Measurements from ENCODE around the gene RCN2. TPM values are rescaled to one million over a fixed set of nuclear protein-coding genes. Genes with fewer than 3 reads are reported as not detected.

Gene RCN2
- total and polyA plus RNA-seq, 9 donors, result 51.2 to 131 (median 105) TPM

DNA sequence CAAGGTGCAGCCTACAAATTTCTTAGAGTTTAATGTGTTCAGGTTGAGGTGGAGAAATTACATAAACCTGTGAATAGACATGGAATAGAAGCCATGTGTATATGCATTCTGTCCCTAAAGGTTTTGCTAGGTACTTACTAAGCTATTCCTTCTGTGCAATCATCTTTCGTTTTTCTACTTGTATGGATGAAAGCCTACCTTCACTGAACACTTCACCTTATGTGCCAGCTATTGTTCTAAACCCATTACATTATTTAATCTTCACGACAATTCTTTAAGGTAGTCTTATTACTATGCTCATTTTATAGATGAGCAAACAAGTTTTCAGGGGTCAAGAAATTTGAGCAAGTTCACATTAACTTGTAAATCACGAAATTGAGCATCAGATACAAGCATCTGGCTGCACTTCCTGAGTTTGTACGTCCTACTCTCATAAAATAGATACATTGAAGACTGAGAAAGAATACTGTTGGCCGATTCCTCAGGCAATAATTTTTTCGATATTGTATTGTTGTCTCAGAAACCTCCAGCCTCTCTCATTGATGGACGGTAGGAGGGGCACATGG lies 635 bp upstream of the RCN2 start:
- H3K36me3 ChIP-seq (ENCODE audit: control insufficient read depth, insufficient read depth, low read length), result peaks cover 10% of the 10 kb centered on the region
- DNase-seq, result no peak
- peaks cover 2% of the 10 kb centered on the region for H3K4me1 ChIP-seq (ENCODE audit: control insufficient read depth, insufficient read depth, low read length)
- H3K27ac ChIP-seq (ENCODE audit: low read length), result peak overlapping the region; percentile 78
- H3K27me3 ChIP-seq (ENCODE audit: control insufficient read depth, insufficient read depth, low read length), result no peaks in the 10 kb centered on the region
- peak overlapping the region; percentile 72 for H3K4me3 ChIP-seq (ENCODE audit: low read length)
- H3K9me3 ChIP-seq (replicated peaks; ENCODE audit: control insufficient read depth, low read depth, low read length), result no peaks in the 10 kb centered on the region
- no CpG with 5 or more reads among the region's 7 CpGs for WGBS (ENCODE audit: insufficient coverage)

DNA sequence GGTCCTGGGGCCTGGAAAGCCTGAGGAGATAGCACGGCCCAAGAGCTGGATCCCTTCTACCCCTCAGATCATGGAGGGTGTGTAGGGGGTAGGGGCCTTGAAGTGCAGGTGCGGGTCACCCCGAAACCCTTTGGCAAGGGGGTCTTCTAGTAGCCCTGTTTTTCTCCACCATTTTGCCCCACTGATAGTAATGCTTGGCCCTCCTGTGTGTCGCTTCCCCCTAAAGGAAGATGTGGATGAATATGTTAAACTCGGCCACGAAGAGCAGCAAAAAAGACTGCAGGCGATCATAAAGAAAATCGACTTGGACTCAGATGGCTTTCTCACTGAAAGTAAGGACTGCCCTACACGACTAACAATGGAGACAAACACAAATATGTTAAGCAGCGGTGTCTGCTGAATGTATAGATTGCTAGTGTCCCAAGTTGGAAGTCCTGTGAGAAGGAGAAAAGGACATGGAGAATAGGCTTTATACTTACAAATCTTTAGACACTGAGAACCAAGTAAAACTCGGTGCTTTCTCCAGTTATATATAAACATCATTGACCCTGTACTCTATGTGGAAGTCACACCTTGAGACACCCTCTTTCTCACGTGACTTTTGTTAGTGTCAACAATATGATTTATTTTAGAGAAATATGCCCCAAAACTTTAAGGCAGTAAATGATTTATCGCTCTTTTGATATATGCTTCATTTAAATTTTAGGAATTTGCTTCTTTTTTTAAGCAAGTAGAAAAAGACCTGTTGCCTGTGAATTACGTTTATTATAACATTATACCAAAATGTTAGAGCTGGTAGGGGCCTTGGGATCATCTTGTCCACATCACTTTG lies 802 bp downstream of the RCN2 start:
- Histone ChIP-seq H3K27ac (ENCODE audit: low read length) (peak overlapping the region; percentile 49), H3K4me1 (ENCODE audit: control insufficient read depth, insufficient read depth, low read length) (peaks cover 2% of the 10 kb centered on the region), H3K9me3 (replicated peaks; ENCODE audit: control insufficient read depth, low read depth, low read length) (no peaks in the 10 kb centered on the region), H3K27me3 (ENCODE audit: control insufficient read depth, insufficient read depth, low read length) (no peaks in the 10 kb centered on the region), H3K4me3 (ENCODE audit: low read length) (peak overlapping the region; percentile 67), H3K36me3 (ENCODE audit: control insufficient read depth, insufficient read depth, low read length) (peaks cover 18% of the 10 kb centered on the region)
- no CpG with 5 or more reads among the region's 14 CpGs for WGBS (ENCODE audit: insufficient coverage)
- peak; percentile 36 for DNase-seq

DNA sequence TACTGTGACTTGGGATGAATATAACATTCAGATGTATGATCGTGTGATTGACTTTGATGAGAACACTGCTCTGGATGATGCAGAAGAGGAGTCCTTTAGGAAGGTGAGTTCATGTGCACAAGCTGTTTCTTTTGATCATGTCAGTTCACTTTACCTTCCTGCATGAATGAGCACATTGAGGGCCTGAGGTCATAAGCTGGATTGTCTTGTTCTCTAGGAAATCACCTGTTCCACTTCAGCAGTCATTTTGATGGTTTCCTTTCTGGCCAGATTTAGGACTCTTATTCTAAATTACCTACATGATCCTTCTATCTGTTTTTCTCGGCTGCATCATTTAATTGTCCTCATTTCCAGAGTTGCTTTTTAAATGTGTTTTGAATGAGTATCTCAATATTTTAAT lies 4.1 kb downstream of the RCN2 start:
- no peak overlapping the region for H3K27ac ChIP-seq (ENCODE audit: low read length)
- DNase-seq, result no peak
- H3K4me3 ChIP-seq (ENCODE audit: low read length), result no peak overlapping the region
- 100% methylated on average over 1 of the region's 2 CpGs for WGBS (ENCODE audit: insufficient coverage)
- peaks cover 2% of the 10 kb centered on the region for H3K4me1 ChIP-seq (ENCODE audit: control insufficient read depth, insufficient read depth, low read length)
- no peaks in the 10 kb centered on the region for H3K9me3 ChIP-seq (replicated peaks; ENCODE audit: control insufficient read depth, low read depth, low read length)
- peaks cover 25% of the 10 kb centered on the region for H3K36me3 ChIP-seq (ENCODE audit: control insufficient read depth, insufficient read depth, low read length)
- H3K27me3 ChIP-seq (ENCODE audit: control insufficient read depth, insufficient read depth, low read length), result no peaks in the 10 kb centered on the region

DNA sequence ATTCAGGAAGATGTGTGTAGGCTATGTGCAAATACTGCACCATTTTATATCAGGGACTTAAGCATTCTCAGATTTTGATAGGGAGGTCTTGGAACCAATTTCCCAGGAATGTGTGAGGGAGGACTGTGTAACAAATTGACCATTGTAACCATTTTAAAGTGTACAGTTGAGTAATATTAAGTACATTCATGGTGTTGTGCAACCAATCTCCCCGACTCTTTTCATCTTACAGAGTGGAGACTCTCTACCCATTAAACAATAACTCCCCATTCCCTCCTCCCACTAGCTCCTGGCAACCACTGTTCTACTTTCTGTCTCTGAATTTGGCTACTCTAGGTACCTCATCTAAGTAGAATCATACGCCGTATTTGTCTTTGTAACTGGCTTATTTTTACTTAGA lies 5.1 kb downstream of the RCN2 start:
- no peak for DNase-seq
- Histone ChIP-seq H3K36me3 (ENCODE audit: control insufficient read depth, insufficient read depth, low read length) (peaks cover 25% of the 10 kb centered on the region), H3K4me3 (ENCODE audit: low read length) (no peak overlapping the region), H3K4me1 (ENCODE audit: control insufficient read depth, insufficient read depth, low read length) (peaks cover 2% of the 10 kb centered on the region), H3K27me3 (ENCODE audit: control insufficient read depth, insufficient read depth, low read length) (no peaks in the 10 kb centered on the region), H3K9me3 (replicated peaks; ENCODE audit: control insufficient read depth, low read depth, low read length) (no peaks in the 10 kb centered on the region), H3K27ac (ENCODE audit: low read length) (no peak overlapping the region)
- WGBS (ENCODE audit: insufficient coverage), result no CpG with 5 or more reads among the region's 3 CpGs

DNA sequence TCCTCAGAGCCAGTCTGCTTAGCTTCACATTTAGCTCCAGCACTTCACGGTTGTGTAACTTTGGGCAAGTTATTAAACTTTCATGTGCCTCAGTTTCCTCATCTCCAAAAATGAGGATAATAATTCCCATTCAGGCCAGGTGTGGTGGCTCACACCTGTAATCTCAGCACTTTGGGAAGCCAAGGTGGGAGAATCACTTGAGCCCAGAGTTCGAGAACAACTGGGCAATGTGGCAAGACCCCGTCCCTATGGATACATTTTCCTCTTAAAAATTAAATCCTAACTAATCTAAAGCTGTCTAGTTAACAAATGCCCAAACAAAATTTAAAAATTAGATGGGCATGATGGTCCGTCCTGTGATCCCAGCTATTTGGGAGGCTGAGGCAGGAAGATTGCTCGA lies 7.2 kb downstream of the RCN2 start:
- no CpG with 5 or more reads among the region's 5 CpGs for WGBS (ENCODE audit: insufficient coverage)
- H3K36me3 ChIP-seq (ENCODE audit: control insufficient read depth, insufficient read depth, low read length), result peaks cover 25% of the 10 kb centered on the region
- H3K27me3 ChIP-seq (ENCODE audit: control insufficient read depth, insufficient read depth, low read length), result no peaks in the 10 kb centered on the region
- no peak overlapping the region for H3K4me3 ChIP-seq (ENCODE audit: low read length)
- H3K4me1 ChIP-seq (ENCODE audit: control insufficient read depth, insufficient read depth, low read length), result no peaks in the 10 kb centered on the region
- H3K27ac ChIP-seq (ENCODE audit: low read length), result no peak overlapping the region
- no peaks in the 10 kb centered on the region for H3K9me3 ChIP-seq (replicated peaks; ENCODE audit: control insufficient read depth, low read depth, low read length)
- no peak for DNase-seq

DNA sequence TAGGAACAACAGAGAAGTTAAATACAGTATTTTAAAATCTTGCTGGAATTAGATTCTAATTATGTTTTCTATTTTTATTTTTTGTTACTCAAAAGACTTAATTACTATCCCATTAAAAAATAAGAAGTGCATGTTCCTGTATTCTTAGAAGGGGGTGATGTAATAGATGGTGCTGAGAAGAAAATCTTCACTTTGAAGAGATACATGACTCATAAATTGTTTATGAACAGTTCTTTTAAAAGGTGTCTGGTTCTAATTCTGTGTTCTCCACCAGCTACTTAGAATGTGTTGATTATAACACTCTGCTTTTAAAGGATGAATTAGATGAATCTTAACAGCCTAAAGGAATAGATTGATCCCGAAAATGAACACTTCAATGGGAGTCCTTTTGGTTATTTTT lies 8.2 kb downstream of the RCN2 start:
- no CpG with 5 or more reads among the region's 1 CpG for WGBS (ENCODE audit: insufficient coverage)
- Histone ChIP-seq H3K4me1 (ENCODE audit: control insufficient read depth, insufficient read depth, low read length) (no peaks in the 10 kb centered on the region), H3K4me3 (ENCODE audit: low read length) (no peak overlapping the region), H3K9me3 (replicated peaks; ENCODE audit: control insufficient read depth, low read depth, low read length) (no peaks in the 10 kb centered on the region), H3K36me3 (ENCODE audit: control insufficient read depth, insufficient read depth, low read length) (peaks cover 22% of the 10 kb centered on the region), H3K27me3 (ENCODE audit: control insufficient read depth, insufficient read depth, low read length) (no peaks in the 10 kb centered on the region), H3K27ac (ENCODE audit: low read length) (no peak overlapping the region)
- no peak for DNase-seq

DNA sequence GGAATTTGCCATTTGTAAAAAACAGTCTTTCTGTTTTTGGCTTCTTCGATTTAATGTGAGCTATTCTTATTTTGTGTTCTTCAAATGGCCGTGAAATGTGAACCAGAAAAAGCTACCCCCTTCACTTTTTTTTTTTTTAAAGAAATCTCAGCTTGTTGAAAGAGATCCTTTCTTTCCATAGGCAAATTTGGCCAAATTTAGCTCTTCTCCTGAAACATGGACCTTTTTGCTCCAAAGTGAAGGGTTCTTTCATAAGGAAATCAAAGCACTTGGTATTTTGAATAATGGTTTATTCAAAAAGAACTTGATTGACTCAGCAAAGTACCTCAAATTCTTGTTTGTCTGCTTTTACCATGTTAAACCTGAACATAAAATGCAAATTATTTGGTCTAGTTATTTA lies 10.1 kb downstream of the RCN2 start:
- Histone ChIP-seq H3K27ac (ENCODE audit: low read length) (no peak overlapping the region), H3K27me3 (ENCODE audit: control insufficient read depth, insufficient read depth, low read length) (no peaks in the 10 kb centered on the region), H3K36me3 (ENCODE audit: control insufficient read depth, insufficient read depth, low read length) (peaks cover 12% of the 10 kb centered on the region), H3K4me1 (ENCODE audit: control insufficient read depth, insufficient read depth, low read length) (no peaks in the 10 kb centered on the region), H3K4me3 (ENCODE audit: low read length) (no peak overlapping the region), H3K9me3 (replicated peaks; ENCODE audit: control insufficient read depth, low read depth, low read length) (no peaks in the 10 kb centered on the region)
- DNase-seq, result no peak
- WGBS (ENCODE audit: insufficient coverage), result 20% methylated on average over 1 of the region's 2 CpGs

GRCh38 chr15:76942331-76942730 lies 10.8 kb downstream of the RCN2 start:
- no peaks in the 10 kb centered on the region for H3K4me1 ChIP-seq (ENCODE audit: control insufficient read depth, insufficient read depth, low read length)
- peaks cover 10% of the 10 kb centered on the region for H3K36me3 ChIP-seq (ENCODE audit: control insufficient read depth, insufficient read depth, low read length)
- H3K27ac ChIP-seq (ENCODE audit: low read length), result no peak overlapping the region
- no peaks in the 10 kb centered on the region for H3K9me3 ChIP-seq (replicated peaks; ENCODE audit: control insufficient read depth, low read depth, low read length)
- no peaks in the 10 kb centered on the region for H3K27me3 ChIP-seq (ENCODE audit: control insufficient read depth, insufficient read depth, low read length)
- H3K4me3 ChIP-seq (ENCODE audit: low read length), result no peak overlapping the region
- WGBS (ENCODE audit: insufficient coverage), result no CpG with 5 or more reads among the region's 2 CpGs
- no peak for DNase-seq

DNA sequence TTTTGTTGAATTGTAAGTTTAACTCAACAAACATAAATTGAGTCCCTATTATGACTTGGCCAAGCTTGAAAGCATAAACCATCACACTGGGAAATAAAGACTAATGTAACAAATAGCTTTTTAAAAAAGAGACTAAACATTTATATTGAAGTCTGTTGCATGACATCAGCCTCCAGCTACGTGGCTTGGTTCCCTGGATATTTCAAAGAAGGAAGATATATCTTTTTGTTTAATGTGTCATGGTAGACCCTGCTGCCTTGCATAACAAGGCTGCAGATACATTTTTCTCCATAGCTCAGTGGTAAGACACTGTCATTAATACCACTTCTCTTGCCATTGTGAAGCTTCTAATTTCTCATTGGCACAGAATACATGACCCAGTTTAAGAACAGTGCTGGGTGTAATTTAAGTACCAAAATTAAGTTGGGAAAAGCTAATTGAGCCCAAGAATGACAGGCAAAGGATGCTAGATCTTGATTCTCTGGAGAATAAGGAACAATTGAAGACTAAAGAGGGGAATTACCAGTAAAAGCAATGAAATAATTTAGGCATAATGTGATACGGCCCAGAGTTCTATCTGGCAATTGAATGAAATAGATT lies 14.0 kb downstream of the RCN2 start:
- no peaks in the 10 kb centered on the region for H3K9me3 ChIP-seq (replicated peaks; ENCODE audit: control insufficient read depth, low read depth, low read length)
- H3K36me3 ChIP-seq (ENCODE audit: control insufficient read depth, insufficient read depth, low read length), result peaks cover 6% of the 10 kb centered on the region
- no peaks in the 10 kb centered on the region for H3K27me3 ChIP-seq (ENCODE audit: control insufficient read depth, insufficient read depth, low read length)
- H3K27ac ChIP-seq (ENCODE audit: low read length), result no peak overlapping the region
- no peaks in the 10 kb centered on the region for H3K4me1 ChIP-seq (ENCODE audit: control insufficient read depth, insufficient read depth, low read length)
- WGBS (ENCODE audit: insufficient coverage), result 100% methylated on average over 1 of the region's 2 CpGs
- no peak for DNase-seq
- H3K4me3 ChIP-seq (ENCODE audit: low read length), result no peak overlapping the region

GRCh38 chr15:76947454-76947853 lies 15.9 kb downstream of the RCN2 start:
- H3K36me3 ChIP-seq (ENCODE audit: control insufficient read depth, insufficient read depth, low read length), result peaks cover 10% of the 10 kb centered on the region
- H3K9me3 ChIP-seq (replicated peaks; ENCODE audit: control insufficient read depth, low read depth, low read length), result no peaks in the 10 kb centered on the region
- WGBS (ENCODE audit: insufficient coverage), result no CpG with 5 or more reads among the region's 3 CpGs
- no peak for DNase-seq
- H3K27ac ChIP-seq (ENCODE audit: low read length), result no peak overlapping the region
- H3K4me1 ChIP-seq (ENCODE audit: control insufficient read depth, insufficient read depth, low read length), result no peaks in the 10 kb centered on the region
- no peak overlapping the region for H3K4me3 ChIP-seq (ENCODE audit: low read length)
- H3K27me3 ChIP-seq (ENCODE audit: control insufficient read depth, insufficient read depth, low read length), result no peaks in the 10 kb centered on the region
